H1 (cell line): ENCODE measurements around the gene LRATD1. TPM values are rescaled to one million over a fixed set of nuclear protein-coding genes. Genes with fewer than 3 reads are reported as not detected.

Source experiments
- CTBP2 ChIP-seq: IDR thresholded peaks from 2 replicates; pipeline ENCODE4 v1.7.0; 2011; ENCODE audit warnings: borderline replicate concordance, mild to moderate bottlenecking, moderate library complexity, mixed read lengths, low read length; ENCODE audit not compliant: insufficient read depth, insufficient read length
- FOSL1 ChIP-seq: IDR thresholded peaks from 2 replicates; pipeline ENCODE4 v1.6.1; 2011; ENCODE audit warnings: mild to moderate bottlenecking, low read depth, low read length, moderate library complexity; ENCODE audit not compliant: insufficient read depth
- JUN ChIP-seq: IDR thresholded peaks from 2 replicates; pipeline ENCODE4 v1.6.1; 2011; ENCODE audit warnings: low read depth, mild to moderate bottlenecking, improper control_type of control experiment, low read length
- POLR2AphosphoS5 ChIP-seq: IDR thresholded peaks from 2 replicates; pipeline ENCODE4 v1.6.1; 2011; ENCODE audit warnings: low read depth, low read length
- RAD21 ChIP-seq, 2 experiments: IDR thresholded peaks in 1 of 2; conservative IDR thresholded peaks in 1 of 2; 2 replicates each; pipeline ENCODE4 v1.6.1; 2011; ENCODE audit warnings: low read depth in 2 of 2, low read length in 2 of 2, improper control_type of control experiment in 1 of 2, inconsistent platforms in 1 of 2, mild to moderate bottlenecking in 1 of 2, moderate library complexity in 1 of 2
- SP1 ChIP-seq: IDR thresholded peaks from 2 replicates; pipeline ENCODE4 v1.6.1; 2011; ENCODE audit warnings: low read depth, low read length
- SP2 ChIP-seq: IDR thresholded peaks from 2 replicates; pipeline ENCODE4 v1.6.1; 2012; ENCODE audit warnings: mild to moderate bottlenecking, low read length, inconsistent platforms
- SP4 ChIP-seq: IDR thresholded peaks from 2 replicates; pipeline ENCODE4 v1.6.1; 2012; ENCODE audit warnings: low read length, inconsistent platforms
- SUZ12 ChIP-seq: fragments of 200-600 bp; sonication (generic); IDR thresholded peaks from 2 replicates; pipeline ENCODE4 v1.6.1; 2012; ENCODE audit warnings: mild to moderate bottlenecking, inconsistent platforms, low read length, moderate library complexity, mixed read lengths
- polyA plus RNA-seq, 7 experiments: library from polyadenylated mRNA; depleted of rRNA in 3 of 7; stranded (reverse) in 5 of 7; unstranded in 2 of 7; fragments of >200 nt in 5 of 7; fragments of 200-250 nt in 2 of 7; gene quantifications; 1 replicate in 5 of 7; 2 replicates in 1 of 7; 4 replicates in 1 of 7; pipeline versions ENCODE4 v1.2.1 to v1.2.3, GENCODE V29; 2011 to 2013; ENCODE audit warnings: missing spikeins in 2 of 7, mixed read lengths in 2 of 7
- total RNA-seq: library from RNA; stranded (reverse); fragmentation: NEBNext Ultra II Directional; extraction: Animal tissue kit (Norgen Biotek cat#: 25700); gene quantifications from 2 replicates; pipeline ENCODE4 v1.2.1, GENCODE V29; 2021
- TF ChIP-seq, protein P1 (sequence below): fragments of 300-600 bp; sonication (generic); IDR thresholded peaks from 2 replicates; pipeline ENCODE4 v1.7.1; 2012; ENCODE audit warnings: low read length, moderate library complexity, mild to moderate bottlenecking, inconsistent platforms; ENCODE audit not compliant: insufficient replicate concordance
- TF ChIP-seq, protein P2 (sequence below): IDR thresholded peaks from 2 replicates; pipeline ENCODE4 v1.6.1; 2011; ENCODE audit warnings: low read length, improper control_type of control experiment

Gene LRATD1
- total and polyA plus RNA-seq, 2 of the 8 experiments (the other 6 are each of a cell fraction or from before 2014, with no cell fraction given): 1.2 to 2.3 TPM

DNA sequence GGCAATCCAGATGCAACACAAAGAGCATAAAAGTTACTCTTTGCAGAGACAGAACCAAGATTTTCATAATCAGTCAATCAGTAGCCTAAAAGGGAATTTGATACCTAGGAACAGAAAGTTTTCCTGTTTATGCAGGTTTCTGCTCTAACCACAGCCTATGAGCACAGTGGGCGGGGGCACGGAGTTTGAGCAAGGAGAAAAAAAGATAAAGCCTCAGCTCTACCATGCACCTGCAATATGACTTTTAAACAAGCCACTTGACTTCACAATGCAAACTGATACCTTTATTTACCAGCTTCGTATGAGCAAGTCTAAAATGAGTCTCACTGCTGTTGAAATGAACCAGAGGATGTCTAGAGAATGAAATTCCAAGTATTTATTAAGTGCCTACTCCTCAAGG, 5.6 kb upstream of the LRATD1 start (continued):
- TF ChIP-seq, protein P1, sequence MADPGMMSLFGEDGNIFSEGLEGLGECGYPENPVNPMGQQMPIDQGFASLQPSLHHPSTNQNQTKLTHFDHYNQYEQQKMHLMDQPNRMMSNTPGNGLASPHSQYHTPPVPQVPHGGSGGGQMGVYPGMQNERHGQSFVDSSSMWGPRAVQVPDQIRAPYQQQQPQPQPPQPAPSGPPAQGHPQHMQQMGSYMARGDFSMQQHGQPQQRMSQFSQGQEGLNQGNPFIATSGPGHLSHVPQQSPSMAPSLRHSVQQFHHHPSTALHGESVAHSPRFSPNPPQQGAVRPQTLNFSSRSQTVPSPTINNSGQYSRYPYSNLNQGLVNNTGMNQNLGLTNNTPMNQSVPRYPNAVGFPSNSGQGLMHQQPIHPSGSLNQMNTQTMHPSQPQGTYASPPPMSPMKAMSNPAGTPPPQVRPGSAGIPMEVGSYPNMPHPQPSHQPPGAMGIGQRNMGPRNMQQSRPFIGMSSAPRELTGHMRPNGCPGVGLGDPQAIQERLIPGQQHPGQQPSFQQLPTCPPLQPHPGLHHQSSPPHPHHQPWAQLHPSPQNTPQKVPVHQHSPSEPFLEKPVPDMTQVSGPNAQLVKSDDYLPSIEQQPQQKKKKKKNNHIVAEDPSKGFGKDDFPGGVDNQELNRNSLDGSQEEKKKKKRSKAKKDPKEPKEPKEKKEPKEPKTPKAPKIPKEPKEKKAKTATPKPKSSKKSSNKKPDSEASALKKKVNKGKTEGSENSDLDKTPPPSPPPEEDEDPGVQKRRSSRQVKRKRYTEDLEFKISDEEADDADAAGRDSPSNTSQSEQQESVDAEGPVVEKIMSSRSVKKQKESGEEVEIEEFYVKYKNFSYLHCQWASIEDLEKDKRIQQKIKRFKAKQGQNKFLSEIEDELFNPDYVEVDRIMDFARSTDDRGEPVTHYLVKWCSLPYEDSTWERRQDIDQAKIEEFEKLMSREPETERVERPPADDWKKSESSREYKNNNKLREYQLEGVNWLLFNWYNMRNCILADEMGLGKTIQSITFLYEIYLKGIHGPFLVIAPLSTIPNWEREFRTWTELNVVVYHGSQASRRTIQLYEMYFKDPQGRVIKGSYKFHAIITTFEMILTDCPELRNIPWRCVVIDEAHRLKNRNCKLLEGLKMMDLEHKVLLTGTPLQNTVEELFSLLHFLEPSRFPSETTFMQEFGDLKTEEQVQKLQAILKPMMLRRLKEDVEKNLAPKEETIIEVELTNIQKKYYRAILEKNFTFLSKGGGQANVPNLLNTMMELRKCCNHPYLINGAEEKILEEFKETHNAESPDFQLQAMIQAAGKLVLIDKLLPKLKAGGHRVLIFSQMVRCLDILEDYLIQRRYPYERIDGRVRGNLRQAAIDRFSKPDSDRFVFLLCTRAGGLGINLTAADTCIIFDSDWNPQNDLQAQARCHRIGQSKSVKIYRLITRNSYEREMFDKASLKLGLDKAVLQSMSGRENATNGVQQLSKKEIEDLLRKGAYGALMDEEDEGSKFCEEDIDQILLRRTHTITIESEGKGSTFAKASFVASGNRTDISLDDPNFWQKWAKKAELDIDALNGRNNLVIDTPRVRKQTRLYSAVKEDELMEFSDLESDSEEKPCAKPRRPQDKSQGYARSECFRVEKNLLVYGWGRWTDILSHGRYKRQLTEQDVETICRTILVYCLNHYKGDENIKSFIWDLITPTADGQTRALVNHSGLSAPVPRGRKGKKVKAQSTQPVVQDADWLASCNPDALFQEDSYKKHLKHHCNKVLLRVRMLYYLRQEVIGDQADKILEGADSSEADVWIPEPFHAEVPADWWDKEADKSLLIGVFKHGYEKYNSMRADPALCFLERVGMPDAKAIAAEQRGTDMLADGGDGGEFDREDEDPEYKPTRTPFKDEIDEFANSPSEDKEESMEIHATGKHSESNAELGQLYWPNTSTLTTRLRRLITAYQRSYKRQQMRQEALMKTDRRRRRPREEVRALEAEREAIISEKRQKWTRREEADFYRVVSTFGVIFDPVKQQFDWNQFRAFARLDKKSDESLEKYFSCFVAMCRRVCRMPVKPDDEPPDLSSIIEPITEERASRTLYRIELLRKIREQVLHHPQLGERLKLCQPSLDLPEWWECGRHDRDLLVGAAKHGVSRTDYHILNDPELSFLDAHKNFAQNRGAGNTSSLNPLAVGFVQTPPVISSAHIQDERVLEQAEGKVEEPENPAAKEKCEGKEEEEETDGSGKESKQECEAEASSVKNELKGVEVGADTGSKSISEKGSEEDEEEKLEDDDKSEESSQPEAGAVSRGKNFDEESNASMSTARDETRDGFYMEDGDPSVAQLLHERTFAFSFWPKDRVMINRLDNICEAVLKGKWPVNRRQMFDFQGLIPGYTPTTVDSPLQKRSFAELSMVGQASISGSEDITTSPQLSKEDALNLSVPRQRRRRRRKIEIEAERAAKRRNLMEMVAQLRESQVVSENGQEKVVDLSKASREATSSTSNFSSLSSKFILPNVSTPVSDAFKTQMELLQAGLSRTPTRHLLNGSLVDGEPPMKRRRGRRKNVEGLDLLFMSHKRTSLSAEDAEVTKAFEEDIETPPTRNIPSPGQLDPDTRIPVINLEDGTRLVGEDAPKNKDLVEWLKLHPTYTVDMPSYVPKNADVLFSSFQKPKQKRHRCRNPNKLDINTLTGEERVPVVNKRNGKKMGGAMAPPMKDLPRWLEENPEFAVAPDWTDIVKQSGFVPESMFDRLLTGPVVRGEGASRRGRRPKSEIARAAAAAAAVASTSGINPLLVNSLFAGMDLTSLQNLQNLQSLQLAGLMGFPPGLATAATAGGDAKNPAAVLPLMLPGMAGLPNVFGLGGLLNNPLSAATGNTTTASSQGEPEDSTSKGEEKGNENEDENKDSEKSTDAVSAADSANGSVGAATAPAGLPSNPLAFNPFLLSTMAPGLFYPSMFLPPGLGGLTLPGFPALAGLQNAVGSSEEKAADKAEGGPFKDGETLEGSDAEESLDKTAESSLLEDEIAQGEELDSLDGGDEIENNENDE: no peak
- TF ChIP-seq SUZ12: no peak
- TF ChIP-seq SP1: no peak
- TF ChIP-seq, protein P2, sequence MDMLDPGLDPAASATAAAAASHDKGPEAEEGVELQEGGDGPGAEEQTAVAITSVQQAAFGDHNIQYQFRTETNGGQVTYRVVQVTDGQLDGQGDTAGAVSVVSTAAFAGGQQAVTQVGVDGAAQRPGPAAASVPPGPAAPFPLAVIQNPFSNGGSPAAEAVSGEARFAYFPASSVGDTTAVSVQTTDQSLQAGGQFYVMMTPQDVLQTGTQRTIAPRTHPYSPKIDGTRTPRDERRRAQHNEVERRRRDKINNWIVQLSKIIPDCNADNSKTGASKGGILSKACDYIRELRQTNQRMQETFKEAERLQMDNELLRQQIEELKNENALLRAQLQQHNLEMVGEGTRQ: no peak
- TF ChIP-seq CTBP2: no peak
- no peak for TF ChIP-seq FOSL1
- no peak for TF ChIP-seq JUN
- no peak for TF ChIP-seq SP2
- no peak for TF ChIP-seq POLR2AphosphoS5
- no peak for TF ChIP-seq RAD21 (IDR thresholded peaks at IDR 0.05 in 1 of 2, conservative IDR thresholded peaks at IDR 0.05 in 1 of 2; ENCODE audit: low read depth in 2 of 2, low read length in 2 of 2)
- TF ChIP-seq SP4: no peak
